ENCODE measurements around the gene IFITM5.

- TF ChIP-seq POLR2A (IDR thresholded peaks at IDR 0.05; ENCODE audit: low read depth) (no peak), CTCF (IDR thresholded peaks at IDR 0.05) (peak; percentile 56 to 64 (median 58)), POLR2AphosphoS5 (IDR thresholded peaks at IDR 0.05) (peak in 1 of 2 donors; percentile 27), EP300 (IDR thresholded peaks at IDR 0.05) (no peak)
Measured at GRCh38 chr11:250740-251299, 48.5 kb downstream of the IFITM5 start.

All from esophagus muscularis mucosa (tissue), 4 donors.